ENCODE results near the gene SORBS1.

SORBS1 gene

DNA sequence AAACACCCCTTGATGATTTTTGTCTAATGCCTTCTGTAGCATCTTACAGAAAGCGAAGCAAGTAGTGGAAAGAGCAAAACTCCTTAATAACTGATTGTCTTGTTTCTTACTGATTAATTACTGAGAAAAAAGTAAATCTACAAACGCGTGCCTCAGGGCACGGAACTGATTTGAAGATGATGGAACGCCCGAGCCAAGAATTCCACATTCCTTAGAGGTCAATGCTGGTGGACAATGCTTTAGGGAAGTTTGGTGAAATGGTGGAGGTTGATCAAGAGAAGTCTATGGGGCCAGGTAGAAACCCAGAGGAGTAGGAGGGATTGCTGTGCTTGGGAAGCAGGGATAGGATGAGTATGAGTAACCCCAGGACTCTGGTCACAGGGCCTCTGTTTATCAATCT, 5.0 kb upstream of the SORBS1 start:
- no peak for DNase-seq (ENCODE audit: low spot score)
- no peak overlapping the region for H3K27ac ChIP-seq
- H3K4me3 ChIP-seq, result no peak overlapping the region
- TF ChIP-seq, protein P1, sequence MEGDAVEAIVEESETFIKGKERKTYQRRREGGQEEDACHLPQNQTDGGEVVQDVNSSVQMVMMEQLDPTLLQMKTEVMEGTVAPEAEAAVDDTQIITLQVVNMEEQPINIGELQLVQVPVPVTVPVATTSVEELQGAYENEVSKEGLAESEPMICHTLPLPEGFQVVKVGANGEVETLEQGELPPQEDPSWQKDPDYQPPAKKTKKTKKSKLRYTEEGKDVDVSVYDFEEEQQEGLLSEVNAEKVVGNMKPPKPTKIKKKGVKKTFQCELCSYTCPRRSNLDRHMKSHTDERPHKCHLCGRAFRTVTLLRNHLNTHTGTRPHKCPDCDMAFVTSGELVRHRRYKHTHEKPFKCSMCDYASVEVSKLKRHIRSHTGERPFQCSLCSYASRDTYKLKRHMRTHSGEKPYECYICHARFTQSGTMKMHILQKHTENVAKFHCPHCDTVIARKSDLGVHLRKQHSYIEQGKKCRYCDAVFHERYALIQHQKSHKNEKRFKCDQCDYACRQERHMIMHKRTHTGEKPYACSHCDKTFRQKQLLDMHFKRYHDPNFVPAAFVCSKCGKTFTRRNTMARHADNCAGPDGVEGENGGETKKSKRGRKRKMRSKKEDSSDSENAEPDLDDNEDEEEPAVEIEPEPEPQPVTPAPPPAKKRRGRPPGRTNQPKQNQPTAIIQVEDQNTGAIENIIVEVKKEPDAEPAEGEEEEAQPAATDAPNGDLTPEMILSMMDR (IDR thresholded peaks at IDR 0.05), result no peak

DNA sequence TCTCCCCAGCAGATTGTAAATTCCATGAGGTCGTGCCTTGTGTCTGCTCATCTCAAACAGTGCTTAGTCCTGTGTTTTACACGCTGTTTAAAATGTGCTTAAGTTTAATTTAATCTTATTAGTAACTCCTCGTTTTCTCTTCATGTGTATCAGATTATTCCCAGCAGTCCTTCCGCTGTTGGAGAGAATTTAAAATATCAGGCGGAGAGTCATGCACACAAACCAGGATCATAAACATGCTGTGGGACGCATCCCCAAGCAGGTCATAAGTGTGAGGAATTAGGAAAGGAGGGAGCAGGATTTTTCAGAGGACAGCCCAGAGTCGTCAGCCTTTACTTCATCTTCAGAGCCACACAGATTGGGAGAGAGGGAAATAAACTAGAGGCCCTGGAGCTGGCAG, 4.2 kb upstream of the SORBS1 start:
- Histone ChIP-seq H3K4me3 (no peak overlapping the region), H3K27ac (no peak overlapping the region)
- TF ChIP-seq, protein P1 (IDR thresholded peaks at IDR 0.05), result no peak
- no peak for DNase-seq (ENCODE audit: low spot score)

DNA sequence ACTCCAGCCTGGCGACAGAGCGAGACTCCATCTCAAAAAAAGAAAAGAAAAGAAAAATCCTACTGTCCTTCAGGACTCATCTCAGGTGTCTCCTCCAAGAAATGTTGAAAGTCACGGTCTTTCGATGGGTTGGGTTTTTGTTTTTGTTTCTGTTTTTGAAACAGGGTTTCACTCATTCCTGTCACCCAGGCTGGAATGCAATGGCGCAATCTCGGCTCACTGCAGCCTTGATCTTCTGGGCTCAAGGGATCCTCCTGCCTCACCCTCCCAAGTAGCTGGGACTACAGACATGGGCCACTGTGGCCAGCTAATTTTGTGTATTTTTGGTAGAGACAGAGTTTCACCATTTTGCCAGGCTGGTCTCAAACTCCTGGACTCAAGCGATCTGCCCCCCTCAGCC, 3.1 kb upstream of the SORBS1 start:
- no peak for DNase-seq (ENCODE audit: low spot score)
- no peak overlapping the region for H3K4me3 ChIP-seq
- H3K27ac ChIP-seq, result no peak overlapping the region
- TF ChIP-seq, protein P1 (IDR thresholded peaks at IDR 0.05), result no peak

DNA sequence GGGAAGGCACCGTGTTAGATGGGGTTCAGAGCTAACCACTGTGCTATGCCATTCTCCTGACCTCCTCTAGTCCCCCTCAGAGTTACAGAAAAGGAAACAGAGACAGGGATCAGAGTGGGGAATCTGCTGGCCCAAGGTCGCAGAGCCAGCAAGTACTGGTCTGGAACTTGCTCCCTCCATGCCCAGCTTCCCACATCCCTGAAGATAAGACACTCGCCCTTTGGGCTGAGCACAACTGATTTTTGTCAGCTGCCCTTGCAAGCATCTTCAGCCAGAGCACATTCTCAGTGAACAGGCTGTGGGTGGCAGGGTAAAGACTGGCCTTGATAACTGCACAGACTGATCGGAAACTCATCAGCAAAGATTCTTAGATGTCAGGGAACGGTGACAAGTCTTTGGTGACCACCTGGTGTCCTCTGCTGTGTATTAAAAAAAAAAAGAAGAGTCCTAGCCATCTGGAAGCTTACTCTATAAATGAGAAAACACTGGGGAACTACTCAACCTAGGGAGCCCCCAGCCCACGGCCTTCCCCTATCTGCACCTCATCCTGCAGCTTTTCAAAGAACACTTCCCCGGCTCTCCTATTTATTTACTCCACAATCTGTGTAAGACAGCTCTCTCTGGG, 1.3 kb upstream of the SORBS1 start:
- TF ChIP-seq, protein P1 (IDR thresholded peaks at IDR 0.05), result no peak
- no peak overlapping the region for H3K4me3 ChIP-seq
- no peak for DNase-seq (ENCODE audit: low spot score)
- H3K27ac ChIP-seq, result no peak overlapping the region

DNA sequence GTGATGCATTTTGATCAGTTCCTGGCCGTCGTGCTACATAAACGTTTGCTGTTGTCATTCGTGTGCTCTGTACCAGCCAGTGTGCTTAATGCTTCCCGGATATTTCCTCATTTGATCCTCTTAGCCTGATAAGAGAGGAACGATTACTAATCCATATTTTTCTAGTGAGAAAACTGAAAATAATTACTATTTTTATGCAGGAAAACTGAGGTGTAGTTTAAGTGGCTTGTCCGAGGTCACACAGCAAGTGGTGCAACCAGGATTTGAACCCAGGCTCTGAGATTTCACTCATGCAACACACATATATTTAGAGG, 650 bp upstream of the SORBS1 start:
- peak overlapping the region in 1 of 2 donors; percentile 88 for H3K27ac ChIP-seq
- peak overlapping the region; percentile 84 for H3K4me3 ChIP-seq
- TF ChIP-seq, protein P1 (IDR thresholded peaks at IDR 0.05), result no peak
- no peak for DNase-seq (ENCODE audit: low spot score)

DNA sequence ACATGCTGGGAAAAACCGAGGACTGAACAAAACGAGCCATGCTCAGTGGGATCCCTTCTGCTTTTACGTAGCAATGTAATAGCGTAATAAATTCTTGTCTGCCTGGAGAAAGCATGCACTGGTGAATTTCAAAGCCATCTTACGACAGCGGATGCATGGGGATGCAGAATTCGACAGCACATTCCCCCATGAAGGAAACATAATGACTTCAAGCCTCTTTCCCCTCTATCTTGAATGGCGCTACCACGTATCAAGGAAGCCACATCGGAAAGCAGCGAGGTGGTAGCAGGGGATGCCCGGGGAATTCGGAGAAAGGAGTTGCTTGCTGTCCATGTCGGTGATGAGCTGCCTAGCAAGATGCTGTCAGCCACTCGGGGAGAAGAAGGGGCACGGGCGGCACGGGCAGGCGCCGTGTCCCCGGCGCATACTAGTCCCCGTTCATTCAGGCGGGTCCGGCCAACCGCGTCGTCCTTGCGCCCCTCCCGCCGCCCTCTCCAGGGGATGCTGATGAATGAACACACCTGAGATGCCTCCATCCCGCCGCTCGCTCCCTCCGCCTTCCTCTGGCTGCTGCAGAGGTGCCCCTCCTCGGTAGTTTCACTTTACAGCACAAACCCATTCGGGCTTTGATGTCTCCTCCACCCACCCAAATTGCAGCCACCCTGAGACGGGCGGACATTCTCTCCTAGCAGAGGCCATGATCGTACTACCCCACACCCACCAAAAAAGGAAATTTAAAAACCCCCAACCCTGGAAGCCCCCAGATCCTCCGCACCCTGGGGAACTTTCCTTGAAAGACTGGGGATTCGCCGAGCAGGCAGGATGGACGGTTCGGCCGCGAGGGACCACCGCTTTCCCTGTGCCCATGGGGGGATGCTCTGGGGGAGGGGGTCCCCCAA, 644 bp downstream of the SORBS1 start:
- peak; percentile 79 for DNase-seq (ENCODE audit: low spot score)
- TF ChIP-seq, protein P1 (IDR thresholded peaks at IDR 0.05), result no peak
- Histone ChIP-seq H3K4me3 (peak overlapping the region; percentile 84), H3K27ac (peak overlapping the region; percentile 78 to 88)

DNA sequence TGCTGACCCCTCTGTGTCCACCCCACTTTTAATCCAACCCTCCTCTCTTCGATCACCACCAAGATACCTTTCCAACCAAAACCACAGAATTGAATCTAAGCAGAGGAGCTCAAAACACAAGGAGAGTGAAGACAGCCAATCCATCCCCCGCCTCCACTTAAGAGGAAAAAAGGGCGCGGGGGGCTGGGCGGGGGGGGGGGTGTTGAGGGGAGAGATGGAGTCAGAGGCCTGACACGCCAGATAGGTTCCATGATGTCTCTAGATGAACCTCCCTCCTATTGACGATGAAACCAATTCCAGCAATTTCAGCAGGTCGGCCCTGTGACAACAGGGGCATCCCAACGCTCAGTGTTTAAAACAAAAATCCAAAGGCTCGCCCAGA, 1.3 kb downstream of the SORBS1 start:
- H3K4me3 ChIP-seq, result peak overlapping the region; percentile 84
- peak overlapping the region; percentile 78 to 88 for H3K27ac ChIP-seq
- DNase-seq (ENCODE audit: low spot score), result no peak
- TF ChIP-seq, protein P1 (IDR thresholded peaks at IDR 0.05), result no peak

Data from coronary artery (tissue), 2 donors.